Fibroblast of mammary gland (primary cell): ENCODE data around the gene SEC24D.
A peak's percentile ranks its signal among the peaks of the same experiment; 100 is the strongest.

ENCODE experiments used
- DNase-seq: peaks from one replicate; pipeline ENCODE4 v3.0.0-alpha.2; 2010; ENCODE audit warnings: low read depth
- H3K4me3 ChIP-seq: 2 replicates; pipeline ENCODE4 v1.5.1; 2011; ENCODE audit warnings: low read depth, mild to moderate bottlenecking, low read length, moderate library complexity; ENCODE audit not compliant: control insufficient read depth
- TF ChIP-seq, protein P1 (sequence below): conservative IDR thresholded peaks from 2 replicates; pipeline ENCODE4 v1.5.1; 2011; ENCODE audit warnings: low read depth, low read length, inconsistent platforms; ENCODE audit not compliant: control insufficient read depth, insufficient read depth

SEC24D gene

DNA sequence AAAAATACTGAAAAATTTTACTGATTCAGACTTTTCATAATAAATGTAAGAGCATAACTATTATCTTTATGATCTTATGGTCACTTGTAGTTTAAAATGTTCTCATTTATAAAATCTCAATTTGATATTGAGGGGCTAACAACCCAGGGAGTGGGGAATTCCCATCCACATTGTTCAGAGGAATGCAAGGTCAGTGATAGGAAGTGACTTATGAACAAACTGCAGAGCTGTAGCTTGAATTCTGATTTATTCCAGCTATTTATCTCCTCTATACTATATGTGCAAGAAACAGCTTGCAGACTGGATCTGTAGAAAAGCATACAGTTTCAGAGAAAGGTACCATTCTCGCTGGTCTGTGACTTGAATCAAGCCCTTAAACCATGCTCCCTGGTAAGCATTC lies 61.6 kb downstream of the SEC24D start:
- no peak for DNase-seq
- no peak overlapping the region for H3K4me3 ChIP-seq
- TF ChIP-seq, protein P1, sequence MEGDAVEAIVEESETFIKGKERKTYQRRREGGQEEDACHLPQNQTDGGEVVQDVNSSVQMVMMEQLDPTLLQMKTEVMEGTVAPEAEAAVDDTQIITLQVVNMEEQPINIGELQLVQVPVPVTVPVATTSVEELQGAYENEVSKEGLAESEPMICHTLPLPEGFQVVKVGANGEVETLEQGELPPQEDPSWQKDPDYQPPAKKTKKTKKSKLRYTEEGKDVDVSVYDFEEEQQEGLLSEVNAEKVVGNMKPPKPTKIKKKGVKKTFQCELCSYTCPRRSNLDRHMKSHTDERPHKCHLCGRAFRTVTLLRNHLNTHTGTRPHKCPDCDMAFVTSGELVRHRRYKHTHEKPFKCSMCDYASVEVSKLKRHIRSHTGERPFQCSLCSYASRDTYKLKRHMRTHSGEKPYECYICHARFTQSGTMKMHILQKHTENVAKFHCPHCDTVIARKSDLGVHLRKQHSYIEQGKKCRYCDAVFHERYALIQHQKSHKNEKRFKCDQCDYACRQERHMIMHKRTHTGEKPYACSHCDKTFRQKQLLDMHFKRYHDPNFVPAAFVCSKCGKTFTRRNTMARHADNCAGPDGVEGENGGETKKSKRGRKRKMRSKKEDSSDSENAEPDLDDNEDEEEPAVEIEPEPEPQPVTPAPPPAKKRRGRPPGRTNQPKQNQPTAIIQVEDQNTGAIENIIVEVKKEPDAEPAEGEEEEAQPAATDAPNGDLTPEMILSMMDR = no peak

DNA sequence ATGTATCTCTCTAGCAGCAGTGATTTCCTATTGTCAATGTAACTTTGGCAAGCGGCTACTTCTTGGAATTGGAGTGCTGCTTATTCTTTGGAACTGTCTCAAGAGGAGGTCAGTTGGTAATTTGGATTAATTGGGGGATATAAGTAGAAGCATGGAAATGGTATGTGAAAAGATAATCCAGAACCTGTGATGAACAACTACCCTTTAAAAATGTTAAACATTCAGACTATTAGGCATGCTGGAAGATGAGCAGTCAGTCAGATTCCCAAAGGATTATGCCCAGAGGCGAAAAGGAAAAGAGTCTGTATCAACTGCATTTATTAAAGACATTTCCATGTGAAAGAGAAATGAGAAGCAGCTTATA lies 62.5 kb downstream of the SEC24D start:
- DNase-seq = no peak
- H3K4me3 ChIP-seq = no peak overlapping the region
- TF ChIP-seq, protein P1 = no peak

DNA sequence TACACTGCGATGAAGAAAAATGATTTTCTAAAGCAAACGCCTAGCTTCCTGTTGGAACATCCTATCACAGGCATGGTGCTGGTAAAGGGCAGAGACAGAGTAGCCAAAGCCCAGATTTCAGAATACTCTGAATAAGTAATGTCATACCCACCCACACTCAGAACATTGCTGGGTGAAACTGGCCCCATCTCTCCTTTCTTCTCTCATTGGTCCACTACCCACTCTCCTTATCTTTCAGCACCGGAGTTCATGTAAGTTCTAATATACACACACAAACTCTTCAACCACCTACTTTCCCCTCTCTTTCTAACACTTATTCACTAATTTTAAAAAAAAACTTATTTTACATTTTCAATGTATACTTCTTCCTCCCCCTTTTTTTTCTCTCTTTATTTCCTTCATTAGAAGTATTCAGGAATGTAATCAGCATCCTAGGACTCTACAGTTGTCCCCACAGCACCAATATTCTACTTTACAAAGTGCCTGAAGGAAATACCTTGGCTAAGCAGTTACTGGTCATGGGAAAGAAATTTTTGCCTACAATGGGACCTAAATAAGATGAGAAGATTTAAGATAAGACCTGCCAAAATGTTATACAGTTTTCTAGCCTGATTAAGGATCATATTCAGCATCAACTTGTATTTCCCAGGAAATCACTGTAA lies 63.0 kb downstream of the SEC24D start:
- no peak for DNase-seq
- TF ChIP-seq, protein P1 = no peak
- H3K4me3 ChIP-seq = no peak overlapping the region

DNA sequence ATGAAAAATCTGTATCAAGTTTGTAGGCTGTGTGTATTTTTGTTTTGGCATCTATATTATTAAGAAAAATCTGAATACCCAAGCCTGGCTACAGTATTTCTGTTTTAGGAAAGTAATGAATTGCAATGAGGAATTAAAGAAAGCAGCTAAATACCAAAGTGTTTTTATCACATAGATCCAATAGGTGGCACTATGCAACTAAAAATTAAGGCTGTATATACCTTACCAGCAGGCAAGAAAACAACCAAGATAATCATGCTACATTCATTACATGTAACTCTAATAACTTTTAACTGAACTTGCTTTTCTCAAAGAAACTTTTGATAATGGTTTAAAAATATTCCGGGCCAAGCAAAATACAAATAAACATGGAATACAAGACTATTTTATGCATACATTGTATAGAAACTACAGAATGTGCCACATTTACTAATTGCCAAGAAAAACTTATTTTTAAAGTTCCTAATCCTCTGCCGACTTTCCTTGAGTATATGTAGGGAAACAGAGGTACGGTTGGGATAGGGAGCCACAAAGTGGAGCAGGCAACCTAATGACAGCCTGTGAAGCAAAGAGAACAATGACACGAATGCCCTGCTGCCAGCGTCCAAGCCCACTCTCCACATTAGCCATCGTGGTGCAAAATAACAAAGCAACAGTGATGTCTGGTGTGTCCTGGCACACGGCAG lies 63.7 kb downstream of the SEC24D start:
- peak; percentile 74 for DNase-seq
- H3K4me3 ChIP-seq = no peak overlapping the region
- TF ChIP-seq, protein P1 = peak; percentile 63

DNA sequence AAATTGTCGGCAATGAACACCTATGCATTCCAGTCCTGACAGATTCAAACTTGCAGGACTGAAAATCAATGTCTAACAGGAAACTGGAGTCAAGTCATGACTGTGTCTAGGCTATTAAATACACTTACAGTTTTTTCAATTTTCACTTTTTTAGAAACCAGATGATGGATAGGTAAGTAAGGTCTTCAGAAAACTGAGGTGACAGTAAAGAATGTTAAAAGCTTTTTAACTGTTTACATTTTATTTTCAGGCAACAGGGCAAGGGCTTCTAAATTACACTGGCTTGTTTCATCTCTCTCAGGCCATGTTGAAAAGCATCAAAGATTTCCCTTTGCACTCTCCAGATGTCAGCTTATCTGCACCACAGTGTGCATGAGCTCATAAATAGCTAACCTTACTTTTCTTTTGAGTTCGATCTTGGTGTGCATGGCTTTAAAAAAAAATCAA lies 65.2 kb downstream of the SEC24D start:
- TF ChIP-seq, protein P1 = no peak
- H3K4me3 ChIP-seq = no peak overlapping the region
- no peak for DNase-seq

DNA sequence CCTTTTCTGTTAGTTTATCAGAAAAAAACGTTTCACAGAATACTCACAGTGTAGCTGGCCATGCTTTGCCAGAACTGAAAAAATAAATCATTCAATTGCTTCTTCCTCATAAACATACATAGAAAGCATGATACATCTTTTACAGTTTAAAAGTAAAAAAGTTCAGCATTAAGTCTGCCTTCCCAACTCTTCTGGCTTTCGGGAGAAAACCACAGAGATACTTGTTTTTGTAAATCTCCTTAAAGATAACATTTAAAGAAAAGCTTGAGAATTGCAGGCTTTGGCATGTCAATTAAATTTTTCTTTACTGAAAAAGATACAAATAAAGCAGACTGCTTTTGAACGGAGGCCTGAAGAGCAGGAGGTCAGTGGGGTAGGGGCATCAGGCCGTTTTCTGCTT lies 66.8 kb downstream of the SEC24D start:
- no peak for DNase-seq
- H3K4me3 ChIP-seq = no peak overlapping the region
- TF ChIP-seq, protein P1 = no peak
